GM21619 (cell line): ENCODE results near the gene FAM83F.

Experiments used
- ATAC-seq: cut with Tn5 transposase; IDR thresholded peaks from one replicate; pipeline ENCODE4 v1.9.1; 2021; ENCODE audit not compliant: unreplicated experiment

Gene FAM83F

GRCh38 chr22:39965748-39966147, 29.0 kb upstream of the FAM83F start:
- no peak for ATAC-seq

GRCh38 chr22:39966470-39966869, 28.3 kb upstream of the FAM83F start:
- no peak for ATAC-seq

- ATAC-seq: no peak
These were observed 27.5 kb upstream of the FAM83F start for GRCh38 chr22:39967103-39967829.

- ATAC-seq: no peak
These were observed 26.5 kb upstream of the FAM83F start for GRCh38 chr22:39967996-39968972.

- no peak for ATAC-seq
These were observed 24.0 kb upstream of the FAM83F start for GRCh38 chr22:39970742-39971141.

- ATAC-seq: no peak
These were observed 22.1 kb upstream of the FAM83F start for GRCh38 chr22:39972641-39973040.

- ATAC-seq: no peak
These were observed 21.1 kb upstream of the FAM83F start for GRCh38 chr22:39973656-39974055.

GRCh38 chr22:39974065-39974464, 20.7 kb upstream of the FAM83F start:
- ATAC-seq: no peak

- no peak for ATAC-seq
These were observed 15.7 kb upstream of the FAM83F start for GRCh38 chr22:39979048-39979447.

- ATAC-seq: no peak
These were observed 15.3 kb upstream of the FAM83F start for GRCh38 chr22:39979458-39979857.

GRCh38 chr22:39980596-39980995, 14.2 kb upstream of the FAM83F start:
- ATAC-seq: no peak

- ATAC-seq: no peak
These were observed 11.4 kb upstream of the FAM83F start for GRCh38 chr22:39983346-39983745.

- no peak for ATAC-seq
These were observed 10.7 kb upstream of the FAM83F start for GRCh38 chr22:39984006-39984405.

GRCh38 chr22:39984746-39985145, 10.0 kb upstream of the FAM83F start:
- ATAC-seq: no peak

- no peak for ATAC-seq
These were observed 9.2 kb upstream of the FAM83F start for GRCh38 chr22:39985383-39986035.

- ATAC-seq: no peak
These were observed 6.2 kb upstream of the FAM83F start for GRCh38 chr22:39988386-39989114.

- ATAC-seq: no peak
These were observed 5.1 kb upstream of the FAM83F start for GRCh38 chr22:39989633-39990032.

GRCh38 chr22:39990686-39991085, 4.1 kb upstream of the FAM83F start:
- ATAC-seq: no peak

- no peak for ATAC-seq
These were observed 3.4 kb upstream of the FAM83F start for GRCh38 chr22:39991159-39991860.

GRCh38 chr22:39992088-39992826, 2.5 kb upstream of the FAM83F start:
- ATAC-seq: no peak
